ENCODE results near the gene ZNF547.

Gene ZNF547

GRCh38 chr19:57327993-57328392, 35.4 kb upstream of the ZNF547 start:
- no peaks in the 10 kb centered on the region for H3K36me3 ChIP-seq (ENCODE audit: insufficient read depth)
- no peaks in the 10 kb centered on the region for H3K4me1 ChIP-seq (ENCODE audit: low read depth, poor library complexity, severe bottlenecking)
- H4K20me1 ChIP-seq (ENCODE audit: insufficient read depth), result no peaks in the 10 kb centered on the region
- TF ChIP-seq CTCF (conservative IDR thresholded peaks at IDR 0.05; ENCODE audit: low read depth, low read length), result no peak
- H3K27me3 ChIP-seq (ENCODE audit: insufficient read depth, low read depth), result no peaks in the 10 kb centered on the region
- H3K79me2 ChIP-seq (ENCODE audit: insufficient read depth, low read depth), result no peaks in the 10 kb centered on the region
- H3K27ac ChIP-seq, result no peak overlapping the region
- H3K4me3 ChIP-seq (IDR thresholded peaks at IDR 0.05; ENCODE audit: insufficient read depth, low read depth, low read length), result no peak overlapping the region
- H3K4me2 ChIP-seq, result no peak overlapping the region
- H3K9ac ChIP-seq, result no peak overlapping the region
- H2AFZ ChIP-seq (ENCODE audit: low read depth), result no peak overlapping the region

- Histone ChIP-seq H3K36me3 (ENCODE audit: insufficient read depth) (no peaks in the 10 kb centered on the region), H3K9ac (no peak overlapping the region), H3K27ac (no peak overlapping the region), H3K79me2 (ENCODE audit: insufficient read depth, low read depth) (no peaks in the 10 kb centered on the region), H3K27me3 (ENCODE audit: insufficient read depth, low read depth) (no peaks in the 10 kb centered on the region), H2AFZ (ENCODE audit: low read depth) (no peak overlapping the region), H4K20me1 (ENCODE audit: insufficient read depth) (no peaks in the 10 kb centered on the region), H3K4me3 (IDR thresholded peaks at IDR 0.05; ENCODE audit: insufficient read depth, low read depth, low read length) (no peak overlapping the region), H3K4me1 (ENCODE audit: low read depth, poor library complexity, severe bottlenecking) (no peaks in the 10 kb centered on the region), H3K4me2 (no peak overlapping the region)
- no peak for TF ChIP-seq CTCF (conservative IDR thresholded peaks at IDR 0.05; ENCODE audit: low read depth, low read length)
Observed at GRCh38 chr19:57334191-57334590, 29.2 kb upstream of the ZNF547 start.

DNA sequence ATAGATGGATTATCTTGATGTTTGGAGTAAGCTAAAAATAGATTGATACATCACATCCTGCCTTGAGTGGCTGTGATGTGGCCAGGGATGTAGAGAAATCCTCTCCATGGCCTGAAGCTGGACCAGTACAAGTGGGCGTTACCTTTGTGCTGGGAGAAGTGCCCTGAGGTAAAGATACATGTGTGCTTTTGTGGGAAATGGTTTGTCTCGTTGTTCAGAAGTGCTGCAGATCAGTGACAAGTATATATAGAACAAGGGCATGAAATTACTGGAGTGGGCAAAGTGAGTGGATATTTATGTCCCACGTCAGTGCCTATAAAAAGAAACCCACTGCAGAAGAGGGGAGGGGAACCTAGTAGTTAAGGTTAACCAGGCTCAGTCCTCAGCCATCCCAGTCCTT, 24.5 kb upstream of the ZNF547 start:
- H3K4me1 ChIP-seq (ENCODE audit: low read depth, poor library complexity, severe bottlenecking), result no peaks in the 10 kb centered on the region
- no peaks in the 10 kb centered on the region for H4K20me1 ChIP-seq (ENCODE audit: insufficient read depth)
- no peaks in the 10 kb centered on the region for H3K36me3 ChIP-seq (ENCODE audit: insufficient read depth)
- no peak overlapping the region for H3K4me3 ChIP-seq (IDR thresholded peaks at IDR 0.05; ENCODE audit: insufficient read depth, low read depth, low read length)
- H3K4me2 ChIP-seq, result no peak overlapping the region
- H3K27ac ChIP-seq, result no peak overlapping the region
- H3K27me3 ChIP-seq (ENCODE audit: insufficient read depth, low read depth), result no peaks in the 10 kb centered on the region
- no peak overlapping the region for H3K9ac ChIP-seq
- H3K79me2 ChIP-seq (ENCODE audit: insufficient read depth, low read depth), result no peaks in the 10 kb centered on the region
- TF ChIP-seq CTCF (conservative IDR thresholded peaks at IDR 0.05; ENCODE audit: low read depth, low read length), result no peak
- H2AFZ ChIP-seq (ENCODE audit: low read depth), result no peak overlapping the region

DNA sequence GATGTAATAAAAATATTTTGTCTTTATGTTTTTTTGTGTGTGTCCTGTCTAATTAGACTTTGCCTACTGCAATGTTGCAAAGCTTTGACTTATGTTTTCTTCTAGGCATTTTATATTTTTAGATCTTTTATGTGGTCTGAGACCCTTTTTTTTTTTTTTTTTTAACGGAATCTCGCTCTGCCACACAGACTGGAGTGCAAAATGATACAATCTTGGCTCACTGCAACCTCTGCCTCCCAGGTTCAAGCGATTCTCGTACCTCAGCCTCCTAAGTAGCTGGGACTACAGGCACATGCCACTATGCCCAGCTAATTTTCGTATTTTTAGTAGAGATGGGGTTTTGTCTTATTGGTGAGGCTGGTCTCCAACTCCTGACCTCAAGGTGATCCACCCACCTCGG, 20.8 kb upstream of the ZNF547 start:
- Histone ChIP-seq H3K27ac (no peak overlapping the region), H3K79me2 (ENCODE audit: insufficient read depth, low read depth) (no peaks in the 10 kb centered on the region), H3K27me3 (ENCODE audit: insufficient read depth, low read depth) (no peaks in the 10 kb centered on the region), H3K9ac (no peak overlapping the region), H3K4me3 (IDR thresholded peaks at IDR 0.05; ENCODE audit: insufficient read depth, low read depth, low read length) (no peak overlapping the region), H4K20me1 (ENCODE audit: insufficient read depth) (no peaks in the 10 kb centered on the region), H3K4me2 (no peak overlapping the region), H3K36me3 (ENCODE audit: insufficient read depth) (no peaks in the 10 kb centered on the region), H2AFZ (ENCODE audit: low read depth) (no peak overlapping the region), H3K4me1 (ENCODE audit: low read depth, poor library complexity, severe bottlenecking) (no peaks in the 10 kb centered on the region)
- TF ChIP-seq CTCF (conservative IDR thresholded peaks at IDR 0.05; ENCODE audit: low read depth, low read length), result no peak

DNA sequence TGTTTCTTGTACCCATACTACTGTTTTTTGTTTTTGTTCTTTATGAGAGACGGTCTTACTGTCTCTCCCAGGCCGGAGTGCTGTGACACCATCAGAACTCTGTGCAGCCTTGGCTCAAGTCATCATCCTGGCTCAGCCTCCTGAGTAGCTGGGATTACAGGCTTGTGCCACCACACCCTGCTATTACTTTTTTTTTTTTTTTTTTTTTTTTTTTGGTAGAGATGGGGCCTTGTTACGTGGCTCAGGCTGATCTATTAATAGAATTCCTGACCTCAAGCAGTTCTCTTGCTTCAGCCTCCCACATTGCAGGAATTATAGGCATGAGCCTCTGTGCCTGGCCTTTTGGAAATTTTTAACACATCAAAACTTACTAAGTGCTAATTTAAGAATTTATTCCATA, 15.2 kb upstream of the ZNF547 start:
- H3K79me2 ChIP-seq (ENCODE audit: insufficient read depth, low read depth), result no peaks in the 10 kb centered on the region; the same call in 1 of the 2 replicates
- no peaks in the 10 kb centered on the region for H4K20me1 ChIP-seq (ENCODE audit: insufficient read depth)
- peaks cover 5% of the 10 kb centered on the region for H3K4me1 ChIP-seq (ENCODE audit: low read depth, poor library complexity, severe bottlenecking)
- no peak overlapping the region for H3K9ac ChIP-seq
- no peak overlapping the region for H2AFZ ChIP-seq (ENCODE audit: low read depth)
- no peak overlapping the region for H3K27ac ChIP-seq
- TF ChIP-seq CTCF (conservative IDR thresholded peaks at IDR 0.05; ENCODE audit: low read depth, low read length), result no peak
- H3K36me3 ChIP-seq (ENCODE audit: insufficient read depth), result no peaks in the 10 kb centered on the region
- H3K27me3 ChIP-seq (ENCODE audit: insufficient read depth, low read depth), result no peaks in the 10 kb centered on the region
- no peak overlapping the region for H3K4me3 ChIP-seq (IDR thresholded peaks at IDR 0.05; ENCODE audit: insufficient read depth, low read depth, low read length)
- H3K4me2 ChIP-seq, result no peak overlapping the region

Data from KMS-11 (cell line).